Measurements from ENCODE around the gene RRAS2.

RRAS2 gene

GRCh38 chr11:14245444-14245843, 113.5 kb downstream of the RRAS2 start:
- no peak overlapping the region for H3K4me3 ChIP-seq (ENCODE audit: low read length)
- no peak for DNase-seq (ENCODE audit: low read depth, low spot score)
- WGBS (ENCODE audit: insufficient coverage, insufficient read length), result no CpG with 5 or more reads among the region's 2 CpGs

GRCh38 chr11:14244926-14245325, 114.1 kb downstream of the RRAS2 start:
- WGBS (ENCODE audit: insufficient coverage, insufficient read length), result no CpG with 5 or more reads among the region's 8 CpGs
- Histone ChIP-seq H3K36me3 (ENCODE audit: control insufficient read depth, insufficient read depth, low read length) (no peaks in the 10 kb centered on the region; the same call in 1 of the 2 replicates), H3K27me3 (ENCODE audit: control insufficient read depth, insufficient read depth, low read length) (no peaks in the 10 kb centered on the region), H3K9me3 (ENCODE audit: control insufficient read depth, insufficient read depth, low read length) (no peaks in the 10 kb centered on the region), H3K27ac (ENCODE audit: low read length) (no peak overlapping the region), H3K4me1 (ENCODE audit: control insufficient read depth, insufficient read depth, low read length) (no peaks in the 10 kb centered on the region; the same call in 1 of the 2 replicates), H3K4me3 (ENCODE audit: low read length) (no peak overlapping the region)
- DNase-seq (ENCODE audit: low read depth, low spot score), result no peak

More at GRCh38 chr11:14245444-14245843, 113.5 kb downstream of the RRAS2 start:
- Histone ChIP-seq H3K27me3 (ENCODE audit: control insufficient read depth, insufficient read depth, low read length) (no peaks in the 10 kb centered on the region), H3K4me1 (ENCODE audit: control insufficient read depth, insufficient read depth, low read length) (no peaks in the 10 kb centered on the region; the same call in 1 of the 2 replicates), H3K9me3 (ENCODE audit: control insufficient read depth, insufficient read depth, low read length) (no peaks in the 10 kb centered on the region), H3K36me3 (ENCODE audit: control insufficient read depth, insufficient read depth, low read length) (no peaks in the 10 kb centered on the region; the same call in 1 of the 2 replicates), H3K27ac (ENCODE audit: low read length) (no peak overlapping the region)

- no peak for DNase-seq (ENCODE audit: low read depth, low spot score)
- no peaks in the 10 kb centered on the region; the same call in 1 of the 2 replicates for H3K36me3 ChIP-seq (ENCODE audit: control insufficient read depth, insufficient read depth, low read length)
- no CpG with 5 or more reads among the region's 4 CpGs for WGBS (ENCODE audit: insufficient coverage, insufficient read length)
- H3K4me3 ChIP-seq (ENCODE audit: low read length), result no peak overlapping the region
- no peaks in the 10 kb centered on the region for H3K27me3 ChIP-seq (ENCODE audit: control insufficient read depth, insufficient read depth, low read length)
- H3K9me3 ChIP-seq (ENCODE audit: control insufficient read depth, insufficient read depth, low read length), result no peaks in the 10 kb centered on the region
- H3K4me1 ChIP-seq (ENCODE audit: control insufficient read depth, insufficient read depth, low read length), result no peaks in the 10 kb centered on the region
- no peak overlapping the region for H3K27ac ChIP-seq (ENCODE audit: low read length)
Observed at GRCh38 chr11:14242733-14243132, 116.2 kb downstream of the RRAS2 start.

- WGBS (ENCODE audit: insufficient coverage, insufficient read length), result no CpG with 5 or more reads among the region's 4 CpGs
- Histone ChIP-seq H3K9me3 (ENCODE audit: control insufficient read depth, insufficient read depth, low read length) (no peaks in the 10 kb centered on the region), H3K4me1 (ENCODE audit: control insufficient read depth, insufficient read depth, low read length) (no peaks in the 10 kb centered on the region), H3K4me3 (ENCODE audit: low read length) (no peak overlapping the region), H3K36me3 (ENCODE audit: control insufficient read depth, insufficient read depth, low read length) (no peaks in the 10 kb centered on the region; the same call in 1 of the 2 replicates), H3K27ac (ENCODE audit: low read length) (no peak overlapping the region), H3K27me3 (ENCODE audit: control insufficient read depth, insufficient read depth, low read length) (no peaks in the 10 kb centered on the region)
- DNase-seq (ENCODE audit: low read depth, low spot score), result no peak
Observed at GRCh38 chr11:14242187-14242586, 116.8 kb downstream of the RRAS2 start.

GRCh38 chr11:14240951-14241350, 118.0 kb downstream of the RRAS2 start:
- no CpG with 5 or more reads among the region's 4 CpGs for WGBS (ENCODE audit: insufficient coverage, insufficient read length)

GRCh38 chr11:14240221-14240620, 118.8 kb downstream of the RRAS2 start:
- no peaks in the 10 kb centered on the region; the same call in 1 of the 2 replicates for H3K36me3 ChIP-seq (ENCODE audit: control insufficient read depth, insufficient read depth, low read length)

More at GRCh38 chr11:14240951-14241350, 118.0 kb downstream of the RRAS2 start:
- Histone ChIP-seq H3K4me1 (ENCODE audit: control insufficient read depth, insufficient read depth, low read length) (no peaks in the 10 kb centered on the region), H3K36me3 (ENCODE audit: control insufficient read depth, insufficient read depth, low read length) (no peaks in the 10 kb centered on the region; the same call in 1 of the 2 replicates), H3K4me3 (ENCODE audit: low read length) (no peak overlapping the region), H3K9me3 (ENCODE audit: control insufficient read depth, insufficient read depth, low read length) (no peaks in the 10 kb centered on the region), H3K27me3 (ENCODE audit: control insufficient read depth, insufficient read depth, low read length) (no peaks in the 10 kb centered on the region), H3K27ac (ENCODE audit: low read length) (no peak overlapping the region)
- DNase-seq (ENCODE audit: low read depth, low spot score), result no peak

GRCh38 chr11:14237444-14237961, 121.5 kb downstream of the RRAS2 start:
- H3K4me1 ChIP-seq (ENCODE audit: control insufficient read depth, insufficient read depth, low read length), result no peaks in the 10 kb centered on the region
- no peak for DNase-seq (ENCODE audit: low read depth, low spot score)
- no peaks in the 10 kb centered on the region; the same call in 1 of the 2 replicates for H3K36me3 ChIP-seq (ENCODE audit: control insufficient read depth, insufficient read depth, low read length)
- no peaks in the 10 kb centered on the region for H3K9me3 ChIP-seq (ENCODE audit: control insufficient read depth, insufficient read depth, low read length)
- WGBS (ENCODE audit: insufficient coverage, insufficient read length), result no CpG with 5 or more reads among the region's 9 CpGs
- H3K27me3 ChIP-seq (ENCODE audit: control insufficient read depth, insufficient read depth, low read length), result no peaks in the 10 kb centered on the region
- H3K4me3 ChIP-seq (ENCODE audit: low read length), result no peak overlapping the region
- no peak overlapping the region for H3K27ac ChIP-seq (ENCODE audit: low read length)

More at GRCh38 chr11:14240221-14240620, 118.8 kb downstream of the RRAS2 start:
- Histone ChIP-seq H3K9me3 (ENCODE audit: control insufficient read depth, insufficient read depth, low read length) (no peaks in the 10 kb centered on the region), H3K27me3 (ENCODE audit: control insufficient read depth, insufficient read depth, low read length) (no peaks in the 10 kb centered on the region), H3K4me3 (ENCODE audit: low read length) (no peak overlapping the region), H3K4me1 (ENCODE audit: control insufficient read depth, insufficient read depth, low read length) (no peaks in the 10 kb centered on the region), H3K27ac (ENCODE audit: low read length) (no peak overlapping the region)
- no peak for DNase-seq (ENCODE audit: low read depth, low spot score)

- H3K27me3 ChIP-seq (ENCODE audit: control insufficient read depth, insufficient read depth, low read length), result no peaks in the 10 kb centered on the region
- DNase-seq (ENCODE audit: low read depth, low spot score), result no peak
- no peaks in the 10 kb centered on the region for H3K4me1 ChIP-seq (ENCODE audit: control insufficient read depth, insufficient read depth, low read length)
- no peaks in the 10 kb centered on the region for H3K36me3 ChIP-seq (ENCODE audit: control insufficient read depth, insufficient read depth, low read length)
- H3K27ac ChIP-seq (ENCODE audit: low read length), result no peak overlapping the region
- no CpG with 5 or more reads among the region's 1 CpG for WGBS (ENCODE audit: insufficient coverage, insufficient read length)
- H3K4me3 ChIP-seq (ENCODE audit: low read length), result no peak overlapping the region
- H3K9me3 ChIP-seq (ENCODE audit: control insufficient read depth, insufficient read depth, low read length), result no peaks in the 10 kb centered on the region
Observed at GRCh38 chr11:14235701-14236100, 123.3 kb downstream of the RRAS2 start.

GRCh38 chr11:14234446-14234845, 124.5 kb downstream of the RRAS2 start:
- no peaks in the 10 kb centered on the region for H3K27me3 ChIP-seq (ENCODE audit: control insufficient read depth, insufficient read depth, low read length)
- DNase-seq (ENCODE audit: low read depth, low spot score), result no peak
- no peak overlapping the region for H3K4me3 ChIP-seq (ENCODE audit: low read length)
- H3K36me3 ChIP-seq (ENCODE audit: control insufficient read depth, insufficient read depth, low read length), result no peaks in the 10 kb centered on the region
- no peak overlapping the region for H3K27ac ChIP-seq (ENCODE audit: low read length)
- no CpG with 5 or more reads among the region's 6 CpGs for WGBS (ENCODE audit: insufficient coverage, insufficient read length)
- no peaks in the 10 kb centered on the region for H3K9me3 ChIP-seq (ENCODE audit: control insufficient read depth, insufficient read depth, low read length)
- H3K4me1 ChIP-seq (ENCODE audit: control insufficient read depth, insufficient read depth, low read length), result peaks cover 1% of the 10 kb centered on the region; the same call in 1 of the 2 replicates

- H3K27ac ChIP-seq (ENCODE audit: low read length), result no peak overlapping the region
- no peak for DNase-seq (ENCODE audit: low read depth, low spot score)
- peaks cover 4% of the 10 kb centered on the region; the same call in 1 of the 2 replicates for H3K4me1 ChIP-seq (ENCODE audit: control insufficient read depth, insufficient read depth, low read length)
- no CpG with 5 or more reads among the region's 6 CpGs for WGBS (ENCODE audit: insufficient coverage, insufficient read length)
- H3K9me3 ChIP-seq (ENCODE audit: control insufficient read depth, insufficient read depth, low read length), result no peaks in the 10 kb centered on the region
- H3K27me3 ChIP-seq (ENCODE audit: control insufficient read depth, insufficient read depth, low read length), result no peaks in the 10 kb centered on the region
- no peaks in the 10 kb centered on the region for H3K36me3 ChIP-seq (ENCODE audit: control insufficient read depth, insufficient read depth, low read length)
- no peak overlapping the region for H3K4me3 ChIP-seq (ENCODE audit: low read length)
Observed at GRCh38 chr11:14232652-14233051, 126.3 kb downstream of the RRAS2 start.

- peaks cover 4% of the 10 kb centered on the region; the same call in 1 of the 2 replicates for H3K4me1 ChIP-seq (ENCODE audit: control insufficient read depth, insufficient read depth, low read length)
- no peak overlapping the region for H3K4me3 ChIP-seq (ENCODE audit: low read length)
- no peak overlapping the region for H3K27ac ChIP-seq (ENCODE audit: low read length)
- H3K9me3 ChIP-seq (ENCODE audit: control insufficient read depth, insufficient read depth, low read length), result no peaks in the 10 kb centered on the region
- no peaks in the 10 kb centered on the region for H3K27me3 ChIP-seq (ENCODE audit: control insufficient read depth, insufficient read depth, low read length)
- WGBS (ENCODE audit: insufficient coverage, insufficient read length), result no CpG with 5 or more reads among the region's 6 CpGs
- H3K36me3 ChIP-seq (ENCODE audit: control insufficient read depth, insufficient read depth, low read length), result no peaks in the 10 kb centered on the region
- no peak for DNase-seq (ENCODE audit: low read depth, low spot score)
Observed at GRCh38 chr11:14230407-14230806, 128.6 kb downstream of the RRAS2 start.
